HG02759 (cell line): ENCODE measurements around the gene ALPK1.
"Not testable (repeated sequence)": the region's sequence is repeated elsewhere in the genome, so short reads cannot be mapped to it uniquely, and the experiment has no call there.

Experiments
- ATAC-seq: cut with Tn5 transposase; IDR thresholded peaks from one replicate; pipeline ENCODE4 v1.9.1; 2021; ENCODE audit warnings: mild to moderate bottlenecking, moderate library complexity; ENCODE audit not compliant: unreplicated experiment

The ALPK1 gene

GRCh38 chr4:112377594-112378242, 80.5 kb downstream of the ALPK1 start:
- no peak for ATAC-seq

- ATAC-seq, result no peak
These were observed 81.1 kb downstream of the ALPK1 start for GRCh38 chr4:112378243-112378620.

GRCh38 chr4:112378858-112379257, 81.7 kb downstream of the ALPK1 start:
- ATAC-seq, result no peak

- no peak for ATAC-seq
These were observed 82.1 kb downstream of the ALPK1 start for GRCh38 chr4:112379306-112379705.

GRCh38 chr4:112381996-112382692, 85.0 kb downstream of the ALPK1 start:
- ATAC-seq, result no peak

- no peak for ATAC-seq
These were observed 88.9 kb downstream of the ALPK1 start for GRCh38 chr4:112386071-112386470.

- ATAC-seq, result no peak
These were observed 104.9 kb downstream of the ALPK1 start for GRCh38 chr4:112402098-112402497.

GRCh38 chr4:112403101-112403945, 106.2 kb downstream of the ALPK1 start:
- no peak for ATAC-seq

- no peak for ATAC-seq
These were observed 113.2 kb downstream of the ALPK1 start for GRCh38 chr4:112410364-112410763.

- no peak for ATAC-seq
These were observed 113.6 kb downstream of the ALPK1 start for GRCh38 chr4:112410804-112411203.

- no peak for ATAC-seq
These were observed 114.8 kb downstream of the ALPK1 start for GRCh38 chr4:112411781-112412550.

- no peak for ATAC-seq
These were observed 119.3 kb downstream of the ALPK1 start for GRCh38 chr4:112416464-112416863.

GRCh38 chr4:112418092-112418491, 120.9 kb downstream of the ALPK1 start:
- no peak for ATAC-seq

- no peak for ATAC-seq
These were observed 124.7 kb downstream of the ALPK1 start for GRCh38 chr4:112421911-112422310.

- no peak for ATAC-seq
These were observed 125.5 kb downstream of the ALPK1 start for GRCh38 chr4:112422644-112423043.

- no peak for ATAC-seq
These were observed 126.4 kb downstream of the ALPK1 start for GRCh38 chr4:112423591-112423990.

GRCh38 chr4:112425823-112426222, 128.7 kb downstream of the ALPK1 start:
- ATAC-seq, result no peak

GRCh38 chr4:112426416-112426815, 129.2 kb downstream of the ALPK1 start:
- ATAC-seq, result no peak

- ATAC-seq, result no peak
These were observed 134.0 kb downstream of the ALPK1 start for GRCh38 chr4:112431158-112431557.

GRCh38 chr4:112436987-112437386, 139.8 kb downstream of the ALPK1 start:
- ATAC-seq, result no peak

GRCh38 chr4:112442226-112442625, 145.1 kb downstream of the ALPK1 start:
- not testable (repeated sequence) for ATAC-seq
